HepG2 (cell line): ENCODE data around the gene IGFALS. TPM values are rescaled to one million over a fixed set of nuclear protein-coding genes. Genes with fewer than 3 reads are reported as not detected.

ENCODE experiments used
- AHR ChIP-seq: IDR thresholded peaks from 2 replicates; pipeline ENCODE4 v1.6.1; 2018; ENCODE audit warnings: missing genetic modification reagents, missing compliant biosample characterization
- ATF6 ChIP-seq: sonication (generic); formaldehyde crosslinking; conservative IDR thresholded peaks from 2 replicates; pipeline ENCODE4 v1.4.0; 2020; ENCODE audit warnings: missing genetic modification reagents
- ATRX ChIP-seq: sonication (generic); formaldehyde crosslinking; IDR thresholded peaks from 2 replicates; pipeline ENCODE4 v1.4.0; 2020; ENCODE audit warnings: missing genetic modification reagents, borderline replicate concordance
- BORCS8-MEF2B ChIP-seq: sonication (generic); formaldehyde crosslinking; IDR thresholded peaks from 2 replicates; pipeline ENCODE4 v1.8.0; 2022; ENCODE audit warnings: mild to moderate bottlenecking, missing genetic modification reagents
- CERS6 ChIP-seq: sonication (generic); formaldehyde crosslinking; IDR thresholded peaks from 2 replicates; pipeline ENCODE4 v1.5.0; 2020; ENCODE audit warnings: missing genetic modification reagents
- CHCHD3 ChIP-seq: sonication (generic); formaldehyde crosslinking; IDR thresholded peaks from 2 replicates; pipeline ENCODE4 v1.8.0; 2022; ENCODE audit warnings: mild to moderate bottlenecking, missing genetic modification reagents, moderate library complexity
- FOXA1 ChIP-seq, 2 experiments: fragments of 450-650 bp in 1 of 2; sonication (generic) in 1 of 2; formaldehyde crosslinking in 1 of 2; IDR thresholded peaks; 2 replicates each; pipeline versions ENCODE4 v1.4.0 to v1.6.1; 2016 to 2020; ENCODE audit warnings: missing genetic modification reagents in 1 of 2
- FOXK1 ChIP-seq: sonication (generic); formaldehyde crosslinking; IDR thresholded peaks from 2 replicates; pipeline ENCODE4 v1.4.0; 2020; ENCODE audit warnings: low read depth, missing genetic modification reagents, borderline replicate concordance
- GFI1 ChIP-seq: sonication (generic); formaldehyde crosslinking; IDR thresholded peaks from 2 replicates; pipeline ENCODE4 v1.5.0; 2020; ENCODE audit warnings: missing genetic modification reagents, mild to moderate bottlenecking, borderline replicate concordance
- GTF3A ChIP-seq: sonication (generic); formaldehyde crosslinking; conservative IDR thresholded peaks from 2 replicates; pipeline ENCODE4 v1.4.0; 2020; ENCODE audit warnings: mild to moderate bottlenecking, missing genetic modification reagents
- ISL2 ChIP-seq: sonication (generic); formaldehyde crosslinking; IDR thresholded peaks from 2 replicates; pipeline ENCODE4 v1.5.0; 2020; ENCODE audit warnings: missing genetic modification reagents
- MAFG ChIP-seq: sonication (generic); formaldehyde crosslinking; IDR thresholded peaks from 2 replicates; pipeline ENCODE4 v1.5.1; 2020; ENCODE audit warnings: mild to moderate bottlenecking, missing genetic modification reagents
- NFIC ChIP-seq: IDR thresholded peaks from 2 replicates; pipeline ENCODE4 v1.6.1; 2012; ENCODE audit warnings: mild to moderate bottlenecking, low read length, inconsistent platforms
- ONECUT2 ChIP-seq: sonication (generic); formaldehyde crosslinking; IDR thresholded peaks from 2 replicates; pipeline ENCODE4 v1.4.0; 2020; ENCODE audit warnings: missing genetic modification reagents
- PHF21A ChIP-seq: sonication (generic); formaldehyde crosslinking; IDR thresholded peaks from 2 replicates; pipeline ENCODE4 v1.5.0; 2020; ENCODE audit warnings: mild to moderate bottlenecking, missing genetic modification reagents
- POLR2A ChIP-seq, 2 experiments: IDR thresholded peaks; 2 replicates each; pipeline ENCODE4 v1.6.1; 2011; ENCODE audit warnings: low read depth in 2 of 2, low read length in 2 of 2, mild to moderate bottlenecking in 1 of 2, moderate library complexity in 1 of 2; ENCODE audit not compliant: insufficient read depth in 1 of 2
- RFXANK ChIP-seq: IDR thresholded peaks from 2 replicates; pipeline ENCODE4 v1.6.1; 2016
- SMYD3 ChIP-seq: sonication (generic); formaldehyde crosslinking; IDR thresholded peaks from 2 replicates; pipeline ENCODE4 v1.8.1; 2023; ENCODE audit warnings: mild to moderate bottlenecking, missing genetic modification reagents
- TEAD3 ChIP-seq: optimal IDR thresholded peaks from 2 replicates; pipeline ENCODE3; 2016; ENCODE audit warnings: borderline replicate concordance
- TRIM24 ChIP-seq: sonication (generic); formaldehyde crosslinking; IDR thresholded peaks from 2 replicates; pipeline ENCODE4 v1.8.0; 2022; ENCODE audit warnings: mild to moderate bottlenecking, missing genetic modification reagents
- ZBTB26 ChIP-seq: IDR thresholded peaks from 2 replicates; pipeline ENCODE4 v1.6.1; 2016; ENCODE audit warnings: missing compliant biosample characterization, missing genetic modification reagents, borderline replicate concordance
- ZFP91 ChIP-seq: sonication (generic); formaldehyde crosslinking; IDR thresholded peaks from 2 replicates; pipeline ENCODE4 v1.9.0; 2022; ENCODE audit warnings: missing genetic modification reagents, mild to moderate bottlenecking, borderline replicate concordance
- ZNF12 ChIP-seq: sonication (generic); formaldehyde crosslinking; IDR thresholded peaks from 2 replicates; pipeline ENCODE4 v1.5.0; 2020; ENCODE audit warnings: missing genetic modification reagents
- ZNF337 ChIP-seq: sonication (generic); formaldehyde crosslinking; IDR thresholded peaks from 2 replicates; pipeline ENCODE4 v1.5.1; 2020; ENCODE audit warnings: missing genetic modification reagents, low read depth, mild to moderate bottlenecking, borderline replicate concordance
- ZNF367 ChIP-seq: sonication (generic); formaldehyde crosslinking; IDR thresholded peaks from 2 replicates; pipeline ENCODE4 v1.4.0; 2020; ENCODE audit warnings: missing genetic modification reagents, borderline replicate concordance
- ZNF430 ChIP-seq: sonication (generic); formaldehyde crosslinking; IDR thresholded peaks from 2 replicates; pipeline ENCODE4 v1.9.0; 2021; ENCODE audit warnings: mild to moderate bottlenecking, missing genetic modification reagents
- ZNF468 ChIP-seq: sonication (generic); formaldehyde crosslinking; IDR thresholded peaks from 2 replicates; pipeline ENCODE4 v1.8.0; 2022; ENCODE audit warnings: mild to moderate bottlenecking, moderate library complexity, missing genetic modification reagents
- ZNF614 ChIP-seq: IDR thresholded peaks from 2 replicates; pipeline ENCODE4 v1.6.1; 2018; ENCODE audit warnings: missing biosample characterization, missing genetic modification reagents, inconsistent platforms, borderline replicate concordance
- polyA plus RNA-seq, 8 experiments: library from polyadenylated mRNA; depleted of rRNA in 3 of 8; stranded (reverse) in 7 of 8; unstranded in 1 of 8; fragments of >200 nt; fragmentation: Illumina TruSeq in 4 of 8; extraction: Trizol in 4 of 8; gene quantifications; 2 replicates each; pipeline versions ENCODE4 v1.2.1 to v1.2.3, GENCODE V29; 2011 to 2016; ENCODE audit warnings: low read depth in 4 of 8, missing spikeins in 1 of 8, mixed read lengths in 1 of 8; ENCODE audit not compliant: insufficient read depth in 1 of 8
- total RNA-seq, 5 experiments: library from RNA; depleted of rRNA; stranded (reverse); fragments of >200 nt; fragmentation: Illumina TruSeq; extraction: Trizol; gene quantifications; 2 replicates each; pipeline ENCODE4 v1.2.3, GENCODE V29; 2016; ENCODE audit warnings: low read depth in 1 of 5

Gene IGFALS
- total and polyA plus RNA-seq, 2 of the 13 experiments (the other 11 are each of a cell fraction or from before 2014, with no cell fraction given), result 0.34 to 2.4 TPM

- TF ChIP-seq CHCHD3 (no peak), ONECUT2 (CRISPR knock-in tag) (no peak), TRIM24 (CRISPR knock-in tag) (no peak), ATRX (CRISPR knock-in tag) (no peak), GTF3A (CRISPR knock-in tag) (no peak), CERS6 (CRISPR knock-in tag) (no peak), FOXK1 (CRISPR knock-in tag) (no peak), MAFG (CRISPR knock-in tag) (no peak), ZNF468 (CRISPR knock-in tag) (no peak), ZBTB26 (CRISPR knock-in tag) (no peak), FOXA1 (IDR thresholded peaks at IDR 0.05) (no peak), FOXA1 (CRISPR knock-in tag; IDR thresholded peaks at IDR 0.05) (peak; percentile 30; the same call in 1 of the 2 replicates), ZNF337 (CRISPR knock-in tag) (no peak), TEAD3 (CRISPR knock-in tag) (peak; percentile 23), NFIC (peak; percentile 49; the same call in 1 of the 2 replicates), SMYD3 (CRISPR knock-in tag) (no peak), RFXANK (no peak), ZFP91 (CRISPR knock-in tag) (no peak), ZNF12 (CRISPR knock-in tag) (no peak), ZNF430 (no peak), POLR2A (IDR thresholded peaks at IDR 0.05; ENCODE audit: insufficient read depth in 1 of 2, low read depth in 2 of 2, low read length in 2 of 2) (no peak), ZNF614 (peak; percentile 18; the same call in 1 of the 2 replicates), BORCS8-MEF2B (CRISPR knock-in tag) (peak; percentile 45; the same call in 1 of the 2 replicates), ZNF367 (CRISPR knock-in tag) (no peak), ISL2 (CRISPR knock-in tag) (peak; percentile 45; the same call in 1 of the 2 replicates), ATF6 (no peak), GFI1 (CRISPR knock-in tag) (0 out of 2 replicates have a peak, but pooled peaks have one; percentile 30), AHR (no peak), PHF21A (CRISPR knock-in tag) (peak; percentile 88)
Measured at GRCh38 chr16:1825381-1825863, 31.9 kb upstream of the IGFALS start (continued).
